Common myeloid progenitor, CD34-positive (primary cell): ENCODE data around the gene EXOC3.
"Not testable (repeated sequence)": the region's sequence is repeated elsewhere in the genome, so short reads cannot be mapped to it uniquely, and the experiment has no call there.

Experiments
- CTCF ChIA-PET: fragments of 350-600 bp; sonication (Branson Sonifier 250); formaldehyde crosslinking; loops from one replicate; lab custom pipeline; 2021; ENCODE audit warnings: antibody characterized with exemption; lab: Charles Lee
- POLR2A ChIA-PET: fragments of 350-600 bp; sonication (Branson Sonifier 250); formaldehyde crosslinking; loops from one replicate; lab custom pipeline; 2021; ENCODE audit warnings: antibody characterized with exemption; lab: Charles Lee
- DNase-seq, 3 donors: peaks; one replicate each; pipeline versions ENCODE4 v3.0.0 to v3.0.0-alpha.2; 2013
- H3K27ac ChIP-seq, 2 experiments: 1 replicate in 1 of 2; 2 replicates in 1 of 2; pipeline ENCODE4 v1.7.0; 2013; ENCODE audit warnings: inconsistent platforms in 2 of 2, low read length in 2 of 2, mild to moderate bottlenecking in 2 of 2, low read depth in 1 of 2, moderate library complexity in 1 of 2; ENCODE audit not compliant: severe bottlenecking in 2 of 2, insufficient read depth in 1 of 2, poor library complexity in 1 of 2
- H3K27me3 ChIP-seq, 5 experiments: replicated peaks in 2 of 5; 1 replicate in 3 of 5; 2 replicates in 2 of 5; pipeline versions ENCODE4 v1.6.1 to v1.7.0; 2013; ENCODE audit warnings: low read length in 4 of 5, mild to moderate bottlenecking in 2 of 5, moderate library complexity in 2 of 5, inconsistent platforms in 1 of 5; ENCODE audit not compliant: insufficient read depth in 5 of 5, control insufficient read depth in 4 of 5
- H3K36me3 ChIP-seq, 4 experiments: 1 replicate in 2 of 4; 2 replicates in 2 of 4; pipeline versions ENCODE4 v1.6.1 to v1.7.0; 2013; ENCODE audit warnings: low read length in 3 of 4, control low read depth in 1 of 4, mild to moderate bottlenecking in 1 of 4; ENCODE audit not compliant: control insufficient read depth in 4 of 4, insufficient read depth in 4 of 4
- H3K4me1 ChIP-seq, 4 experiments: 1 replicate in 3 of 4; 2 replicates in 1 of 4; pipeline versions ENCODE4 v1.6.1 to v1.7.1; 2013; ENCODE audit warnings: low read length in 3 of 4, mild to moderate bottlenecking in 3 of 4, control low read depth in 1 of 4, inconsistent platforms in 1 of 4, moderate library complexity in 1 of 4; ENCODE audit not compliant: control insufficient read depth in 4 of 4, insufficient read depth in 4 of 4; ENCODE audit errors: control extremely low read depth in 1 of 4
- H3K4me3 ChIP-seq, 7 experiments: 1 replicate in 4 of 7; 2 replicates in 3 of 7; pipeline versions ENCODE4 v1.5.1 to v1.7.0; 2013; ENCODE audit warnings: mild to moderate bottlenecking in 7 of 7, low read length in 6 of 7, moderate library complexity in 6 of 7, inconsistent platforms in 2 of 7, low read depth in 2 of 7, control low read depth in 1 of 7; ENCODE audit not compliant: insufficient read depth in 4 of 7, control insufficient read depth in 1 of 7; ENCODE audit errors: extremely low read depth in 1 of 7
- H3K9me3 ChIP-seq, 5 experiments: 1 replicate in 4 of 5; 2 replicates in 1 of 5; pipeline versions ENCODE4 v1.6.1 to v1.7.1; 2013; ENCODE audit warnings: low read length in 4 of 5, mild to moderate bottlenecking in 2 of 5, inconsistent platforms in 1 of 5, low read depth in 1 of 5, moderate library complexity in 1 of 5; ENCODE audit not compliant: control insufficient read depth in 4 of 5, insufficient read depth in 2 of 5; ENCODE audit errors: control extremely low read depth in 1 of 5
- WGBS: methylation state at CpG from one replicate; pipeline ENCODE4 v1.1.5; 2013; ENCODE audit not compliant: insufficient coverage; 5-methylcytosine and 5-hydroxymethylcytosine counted together

The EXOC3 gene

DNA sequence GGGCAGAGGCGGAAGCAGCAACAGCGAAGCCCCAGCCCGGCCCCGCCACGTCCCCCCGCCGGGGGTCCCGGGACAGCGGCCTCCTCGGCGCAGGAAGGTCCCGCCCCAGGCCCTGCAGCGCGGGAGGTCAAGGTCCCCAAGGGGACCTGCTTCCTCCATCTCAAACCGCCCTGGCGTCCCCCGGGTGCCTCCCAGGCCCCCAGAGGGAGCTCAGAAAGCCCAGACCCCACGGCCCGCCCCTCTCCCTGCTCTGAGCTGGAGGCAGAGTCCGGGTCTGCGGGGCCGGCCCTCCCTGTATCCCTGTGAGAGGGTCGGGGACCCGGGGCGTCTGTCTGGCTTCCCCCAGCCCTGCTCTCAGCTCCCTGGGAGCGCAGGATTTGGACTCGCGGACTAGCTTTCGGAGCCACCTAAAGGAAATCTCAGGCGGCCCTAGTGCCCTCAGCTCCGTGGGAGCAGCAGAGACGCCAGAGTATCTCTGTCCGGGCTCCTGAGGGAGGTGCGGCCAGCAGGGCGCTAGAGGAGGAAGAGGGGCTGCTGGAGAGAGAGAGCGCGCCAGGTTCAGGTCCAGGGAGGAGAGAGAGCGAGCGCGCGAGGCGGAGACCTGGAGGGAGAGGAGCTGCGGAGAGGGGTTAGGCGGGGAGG, 30.7 kb downstream of the EXOC3 start:
- no peaks in the 10 kb centered on the region for H3K9me3 ChIP-seq
- CTCF ChIA-PET, result interaction anchor here (0.8 to 3.4 kb wide), 7 partner anchors 11 to 58 kb away, joined by 3 to 17 read pairs (median 5); no protein-coding TSS in a partner anchor
- POLR2A ChIA-PET, result interaction anchor here (0.6 to 1.6 kb wide), 3 partner anchors 10 to 191 kb away, joined by 3 to 8 read pairs (median 7); no protein-coding TSS in a partner anchor
- H3K27me3 ChIP-seq, result peaks cover 0 to 37% (median 5%) of the 10 kb centered on the region in 5 experiments
- DNase-seq, result peak; percentile 16 to 56 (median 33)
- WGBS, result under 1% methylated on average over 38 of the region's 44 CpGs
- H3K4me1 ChIP-seq, result peaks cover 2 to 34% (median 30%) of the 10 kb centered on the region in 4 experiments
- H3K4me3 ChIP-seq, result peak overlapping the region; percentile 65 to 80 (median 71)
- H3K27ac ChIP-seq, result no peak overlapping the region
- H3K36me3 ChIP-seq, result peaks cover 0 to 15% (median 8%) of the 10 kb centered on the region in 4 experiments

DNA sequence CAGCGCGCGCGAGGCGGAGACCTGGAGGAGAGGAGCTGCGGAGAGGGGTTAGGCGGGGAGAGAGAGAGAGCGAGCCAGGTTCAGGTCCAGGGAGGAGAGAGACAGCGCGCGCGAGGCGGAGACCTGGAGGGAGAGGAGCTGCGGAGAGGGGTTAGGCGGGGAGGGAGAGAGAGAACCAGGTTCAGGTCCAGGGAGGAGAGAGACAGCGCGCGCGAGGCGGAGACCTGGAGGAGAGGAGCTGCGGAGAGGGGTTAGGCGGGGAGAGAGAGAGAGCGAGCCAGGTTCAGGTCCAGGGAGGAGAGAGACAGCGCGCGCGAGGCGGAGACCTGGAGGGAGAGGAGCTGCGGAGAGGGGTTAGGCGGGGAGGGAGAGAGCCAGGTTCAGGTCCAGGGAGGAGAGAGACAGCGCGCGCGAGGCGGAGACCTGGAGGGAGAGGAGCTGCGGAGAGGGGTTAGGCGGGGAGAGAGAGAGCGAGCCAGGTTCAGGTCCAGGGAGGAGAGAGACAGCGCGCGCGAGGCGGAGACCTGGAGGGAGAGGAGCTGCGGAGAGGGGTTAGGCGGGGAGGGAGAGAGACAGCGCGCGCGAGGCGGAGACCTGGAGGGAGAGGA, 31.4 kb downstream of the EXOC3 start:
- Histone ChIP-seq H3K4me3 (peak overlapping the region in 6 of 7 experiments; percentile 65 to 80 (median 73)), H3K4me1 (peaks cover 2 to 35% (median 30%) of the 10 kb centered on the region in 4 experiments), H3K27me3 (peaks cover 0 to 37% (median 5%) of the 10 kb centered on the region in 5 experiments), H3K36me3 (peaks cover 0 to 13% (median 7%) of the 10 kb centered on the region in 4 experiments)
- 3% methylated on average over 6 of the region's 50 CpGs for WGBS
- CTCF ChIA-PET, result interaction anchor here (0.8 to 3.4 kb wide), 7 partner anchors 11 to 57 kb away, joined by 3 to 17 read pairs (median 5); no protein-coding TSS in a partner anchor
- H3K9me3 ChIP-seq, H3K27ac ChIP-seq, DNase-seq: not testable (repeated sequence)
- POLR2A ChIA-PET, result interaction anchor here (0.6 to 1.6 kb wide), 3 partner anchors 9 to 191 kb away, joined by 3 to 8 read pairs (median 7); no protein-coding TSS in a partner anchor

DNA sequence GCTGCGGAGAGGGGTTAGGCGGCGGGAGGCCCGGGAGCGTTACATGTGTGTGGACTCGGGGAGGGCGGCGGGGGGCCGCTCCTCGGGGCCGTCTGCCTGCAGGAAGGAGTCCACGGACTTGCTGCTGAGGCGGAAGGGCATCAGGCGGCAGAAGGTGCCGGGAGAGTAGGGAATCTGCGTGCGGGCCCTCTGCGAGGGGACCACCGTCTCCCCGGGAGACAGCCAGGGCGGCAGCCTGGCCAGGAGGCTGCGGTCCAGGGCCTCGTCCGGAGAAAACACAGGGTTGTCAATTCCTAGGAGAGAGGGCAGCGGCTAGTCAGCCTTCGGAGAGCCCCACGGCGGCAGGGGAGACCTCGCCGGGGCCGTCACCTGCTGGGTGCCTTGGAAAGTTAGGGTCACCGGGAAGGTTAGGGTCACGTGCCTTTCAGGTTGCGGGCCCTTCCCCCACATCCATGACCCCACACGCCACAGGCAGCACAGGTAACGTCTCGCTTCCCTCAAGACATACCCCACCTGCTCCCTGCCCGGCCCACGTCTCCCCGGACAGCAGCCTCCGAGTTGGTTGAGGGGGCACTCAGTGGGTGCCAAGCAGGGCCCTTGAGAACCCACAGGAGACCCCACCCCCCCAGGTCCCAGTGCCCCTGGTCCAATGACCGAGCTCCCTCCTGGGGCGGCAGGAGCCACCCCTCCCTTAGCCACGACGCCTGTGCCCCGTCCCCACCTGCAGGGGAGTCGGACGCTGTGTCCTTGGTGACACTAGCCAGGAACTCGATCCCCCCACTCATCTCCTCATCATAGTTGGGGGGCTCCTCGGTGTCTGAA, 32.1 kb downstream of the EXOC3 start:
- POLR2A ChIA-PET, result interaction anchor here (1.6 kb wide), 1 partner anchor 9 kb away, joined by 7 read pairs; no protein-coding TSS in a partner anchor

DNA sequence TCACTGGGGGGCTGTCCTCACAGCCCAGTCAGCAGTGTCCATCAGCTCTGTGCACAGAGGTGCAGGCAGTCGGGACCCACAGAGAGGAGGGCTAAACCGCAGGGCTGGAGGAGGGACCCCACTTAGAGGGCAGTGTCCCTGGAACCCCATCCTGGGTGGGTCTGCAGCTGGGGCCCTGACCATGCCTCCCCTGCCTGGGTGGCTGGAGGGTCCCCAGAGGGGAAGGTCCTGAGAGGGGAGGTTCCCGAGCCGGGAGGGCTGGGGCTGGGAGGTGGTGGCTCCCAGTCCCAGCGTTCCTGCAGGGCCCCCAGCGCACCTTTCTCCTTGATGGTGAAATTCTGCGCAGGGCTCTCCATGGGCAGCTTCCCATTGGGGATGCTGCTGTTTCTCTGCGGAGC, 32.7 kb downstream of the EXOC3 start:
- POLR2A ChIA-PET, result interaction anchor here (0.6 kb wide), 1 partner anchor 29 kb away, joined by 3 read pairs; no protein-coding TSS in a partner anchor
- Histone ChIP-seq H3K36me3 (peaks cover 0 to 6% (median 0%) of the 10 kb centered on the region in 4 experiments), H3K4me3 (no peak overlapping the region), H3K9me3 (no peaks in the 10 kb centered on the region), H3K27me3 (peaks cover 0 to 37% (median 5%) of the 10 kb centered on the region in 5 experiments), H3K27ac (no peak overlapping the region), H3K4me1 (peaks cover 2 to 36% (median 30%) of the 10 kb centered on the region in 4 experiments)
- CTCF ChIA-PET, result interaction anchor here (0.7 kb wide), 1 partner anchor 30 kb away, joined by 4 read pairs; no protein-coding TSS in a partner anchor
- no peak for DNase-seq
- 71% methylated on average over 7 of the region's 8 CpGs for WGBS

More for the DNA sequence above, 32.1 kb downstream of the EXOC3 start:
- WGBS, result 15% methylated on average over 22 of the region's 50 CpGs
- H3K9me3 ChIP-seq, result no peaks in the 10 kb centered on the region
- H3K36me3 ChIP-seq, result peaks cover 0 to 9% (median 2%) of the 10 kb centered on the region in 4 experiments
- CTCF ChIA-PET, result interaction anchor here (1.3 to 1.4 kb wide), 2 partner anchors 24 to 27 kb away, joined by 4 to 5 read pairs; no protein-coding TSS in a partner anchor
- H3K27ac ChIP-seq, result no peak overlapping the region
- H3K4me3 ChIP-seq, result peak overlapping the region in 6 of 7 experiments; percentile 19 to 71 (median 44)
- peak in 1 of 3 donors; percentile 23 for DNase-seq
- H3K27me3 ChIP-seq, result peaks cover 0 to 37% (median 5%) of the 10 kb centered on the region in 5 experiments
- H3K4me1 ChIP-seq, result peaks cover 2 to 36% (median 30%) of the 10 kb centered on the region in 4 experiments

DNA sequence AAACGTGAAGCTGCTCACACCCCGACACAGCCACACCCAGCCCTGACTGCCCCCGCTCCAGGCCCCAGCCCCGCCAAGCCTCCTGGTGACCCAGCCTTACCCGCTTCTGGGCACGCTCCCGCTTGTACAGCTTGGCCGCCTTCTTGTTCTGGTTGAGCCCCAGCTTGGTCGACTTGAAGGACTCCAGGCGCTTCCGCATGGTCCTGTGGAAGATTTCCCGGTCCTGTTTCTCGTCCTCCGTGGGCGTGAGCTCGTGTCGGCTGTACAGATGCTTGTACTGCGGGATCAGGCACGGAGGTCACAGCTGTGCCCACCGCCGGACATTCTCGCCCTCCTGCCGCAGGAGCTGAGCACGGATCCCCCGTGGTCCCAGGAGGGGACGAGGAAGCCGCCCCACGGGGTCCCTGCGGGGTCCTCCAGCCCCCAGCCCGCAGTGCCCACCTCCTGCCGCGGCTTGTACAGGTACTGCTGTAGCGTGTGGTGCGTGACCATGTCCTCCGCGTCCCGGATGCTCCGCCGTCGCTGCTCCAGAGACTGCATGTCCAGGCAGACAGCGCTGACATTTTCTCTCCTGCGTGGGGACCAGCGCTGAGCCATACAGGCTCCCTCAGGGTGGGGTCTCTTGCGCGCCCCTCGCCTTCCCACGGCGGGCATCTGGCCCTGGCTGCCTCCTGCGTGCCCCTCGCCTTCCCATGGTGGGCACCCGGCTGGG, 33.3 kb downstream of the EXOC3 start:
- ChIA-PET CTCF (interaction anchor here (0.7 kb wide), 2 partner anchors 30 to 53 kb away, joined by 3 to 4 read pairs; no protein-coding TSS in a partner anchor), POLR2A (interaction anchor here (0.6 kb wide), 1 partner anchor 30 kb away, joined by 3 read pairs; no protein-coding TSS in a partner anchor)
- Histone ChIP-seq H3K9me3 (no peaks in the 10 kb centered on the region), H3K27ac (no peak overlapping the region), H3K27me3 (peaks cover 0 to 37% (median 5%) of the 10 kb centered on the region in 5 experiments), H3K4me3 (no peak overlapping the region), H3K36me3 (peaks cover 0 to under 1% (median 0%) of the 10 kb centered on the region in 4 experiments), H3K4me1 (peaks cover 2 to 34% (median 29%) of the 10 kb centered on the region in 4 experiments)
- WGBS, result 90% methylated on average over 49 of the region's 51 CpGs
- DNase-seq, result no peak

DNA sequence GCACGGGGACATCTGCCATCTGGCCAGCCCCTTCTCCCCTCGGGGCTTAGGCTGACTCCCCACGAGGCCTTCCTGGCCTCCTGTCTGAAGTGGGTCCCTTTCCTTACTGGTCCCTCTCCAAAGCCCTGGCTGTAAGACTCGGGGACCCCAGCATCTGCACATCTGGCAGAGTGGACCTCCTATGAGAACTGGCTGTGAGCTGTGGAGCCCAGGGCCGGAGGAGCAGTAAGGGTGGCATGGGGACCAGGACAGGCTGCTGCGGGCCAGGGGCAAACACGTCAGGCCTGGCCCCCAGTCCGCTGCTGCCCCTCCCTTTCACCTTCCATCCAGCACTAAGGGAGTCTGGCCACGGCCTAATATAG, 33.8 kb downstream of the EXOC3 start:
- H3K27me3 ChIP-seq, result peaks cover 0 to 37% (median 5%) of the 10 kb centered on the region in 5 experiments
- H3K9me3 ChIP-seq, result no peaks in the 10 kb centered on the region
- no peaks in the 10 kb centered on the region for H3K36me3 ChIP-seq
- ChIA-PET POLR2A (no interaction called here), CTCF (interaction anchor here (0.7 to 0.8 kb wide), 2 partner anchors 30 to 53 kb away, joined by 3 read pairs; no protein-coding TSS in a partner anchor)
- peaks cover under 1 to 29% (median 24%) of the 10 kb centered on the region in 4 experiments for H3K4me1 ChIP-seq
- WGBS, result 86% methylated on average over 7 of the region's 9 CpGs
- no peak overlapping the region for H3K4me3 ChIP-seq
- H3K27ac ChIP-seq, result no peak overlapping the region
- DNase-seq, result no peak
